HEK293 (cell line): ENCODE results near the gene IQGAP3.
"Not testable (repeated sequence)": the region's sequence is repeated elsewhere in the genome, so short reads cannot be mapped to it uniquely, and the experiment has no call there.

Source experiments
- CTCF ChIA-PET: fragments of 350-600 bp; formaldehyde crosslinking; extraction: SDS; loops from one replicate; lab custom pipeline; 2021; ENCODE audit warnings: antibody characterized with exemption; lab: Yijun Ruan, JAX
- POLR2A ChIA-PET: fragments of 300-600 bp; formaldehyde crosslinking; extraction: SDS; loops from one replicate; lab custom pipeline; 2020; ENCODE audit warnings: antibody characterized with exemption, inconsistent platforms; lab: Yijun Ruan, JAX
- H3K27ac ChIP-seq: fragments of 200-500 bp; sonication (Bioruptor generic); 2 replicates; pipeline ENCODE4 v1.5.1; 2014; ENCODE audit warnings: low read depth, low read length, control low read depth, inconsistent platforms; ENCODE audit errors: extremely low read depth
- H3K36me3 ChIP-seq, 2 experiments: fragments of 200-500 bp in 1 of 2; sonication (Bioruptor generic) in 1 of 2; 1 replicate in 1 of 2; 2 replicates in 1 of 2; pipeline ENCODE4 v1.5.1; 2014 to 2017; ENCODE audit warnings: inconsistent platforms in 2 of 2, low read length in 2 of 2; ENCODE audit not compliant: control insufficient read depth in 2 of 2, insufficient read depth in 1 of 2
- H3K4me1 ChIP-seq: fragments of 200-500 bp; sonication (Bioruptor generic); 2 replicates; pipeline ENCODE4 v1.5.1; 2014; ENCODE audit warnings: mild to moderate bottlenecking, low read length, inconsistent platforms; ENCODE audit not compliant: control insufficient read depth, insufficient read depth
- H3K4me3 ChIP-seq: 2 replicates; pipeline ENCODE4 v1.5.1; 2011; ENCODE audit warnings: low read depth, mild to moderate bottlenecking, control low read depth, low read length, moderate library complexity
- H3K9me3 ChIP-seq: fragments of 200-500 bp; sonication (Bioruptor generic); 2 replicates; pipeline ENCODE4 v1.5.1; 2014; ENCODE audit warnings: low read depth, low read length, inconsistent platforms; ENCODE audit not compliant: control insufficient read depth, insufficient read depth
- BCL11B ChIP-seq: fragments of 450-650 bp; formaldehyde crosslinking; IDR thresholded peaks from 2 replicates; pipeline ENCODE4 v1.5.1; 2016; ENCODE audit warnings: low read depth, missing biosample characterization, missing genetic modification characterization
- GLIS1 ChIP-seq: fragments of 450-650 bp; formaldehyde crosslinking; IDR thresholded peaks from 2 replicates; pipeline ENCODE4 v1.5.1; 2016; ENCODE audit warnings: missing biosample characterization, missing genetic modification characterization
- KLF17 ChIP-seq: fragments of 450-650 bp; formaldehyde crosslinking; IDR thresholded peaks from 2 replicates; pipeline ENCODE4 v1.5.1; 2016; ENCODE audit warnings: missing biosample characterization, missing genetic modification characterization
- MZF1 ChIP-seq: fragments of 450-650 bp; formaldehyde crosslinking; IDR thresholded peaks from 2 replicates; pipeline ENCODE4 v1.5.1; 2017; ENCODE audit warnings: missing biosample characterization, missing genetic modification characterization, borderline replicate concordance
- OVOL3 ChIP-seq: fragments of 450-650 bp; formaldehyde crosslinking; IDR thresholded peaks from 2 replicates; pipeline ENCODE4 v1.5.1; 2016; ENCODE audit warnings: missing biosample characterization, missing genetic modification characterization
- PATZ1 ChIP-seq: fragments of 450-650 bp; formaldehyde crosslinking; IDR thresholded peaks from 2 replicates; pipeline ENCODE4 v1.5.1; 2016; ENCODE audit warnings: missing biosample characterization, missing genetic modification characterization
- PRDM1 ChIP-seq: fragments of 450-650 bp; formaldehyde crosslinking; IDR thresholded peaks from 2 replicates; pipeline ENCODE4; 2016; ENCODE audit warnings: missing biosample characterization, missing genetic modification characterization
- SCRT2 ChIP-seq: fragments of 450-650 bp; formaldehyde crosslinking; IDR thresholded peaks from 2 replicates; pipeline ENCODE4 v1.5.1; 2016; ENCODE audit warnings: missing biosample characterization, missing genetic modification characterization
- ZBTB1 ChIP-seq: fragments of 450-650 bp; formaldehyde crosslinking; IDR thresholded peaks from 2 replicates; pipeline ENCODE4 v1.5.1; 2016; ENCODE audit warnings: missing biosample characterization, missing genetic modification characterization
- ZBTB17 ChIP-seq: fragments of 450-650 bp; formaldehyde crosslinking; IDR thresholded peaks from 2 replicates; pipeline ENCODE4 v1.5.1; 2016; ENCODE audit warnings: missing biosample characterization, missing genetic modification characterization
- ZBTB48 ChIP-seq: fragments of 450-650 bp; formaldehyde crosslinking; IDR thresholded peaks from 2 replicates; pipeline ENCODE4 v1.5.1; 2016; ENCODE audit warnings: missing biosample characterization, missing genetic modification characterization
- ZFHX2 ChIP-seq: fragments of 450-650 bp; formaldehyde crosslinking; conservative IDR thresholded peaks from 2 replicates; pipeline ENCODE4 v1.5.1; 2016; ENCODE audit warnings: missing biosample characterization, missing genetic modification characterization
- ZNF10 ChIP-seq: fragments of 450-650 bp; formaldehyde crosslinking; IDR thresholded peaks from 2 replicates; pipeline ENCODE4 v1.5.1; 2017; ENCODE audit warnings: missing biosample characterization, missing genetic modification characterization
- ZNF114 ChIP-seq: fragments of 450-650 bp; formaldehyde crosslinking; IDR thresholded peaks from 2 replicates; pipeline ENCODE4 v1.5.0; 2017; ENCODE audit warnings: missing biosample characterization, missing genetic modification characterization
- ZNF121 ChIP-seq: fragments of 450-650 bp; formaldehyde crosslinking; IDR thresholded peaks from 2 replicates; pipeline ENCODE4 v1.5.1; 2016; ENCODE audit warnings: missing biosample characterization, missing genetic modification characterization
- ZNF155 ChIP-seq: fragments of 450-650 bp; formaldehyde crosslinking; IDR thresholded peaks from 2 replicates; pipeline ENCODE4 v1.5.1; 2016; ENCODE audit warnings: missing biosample characterization, missing genetic modification characterization
- ZNF16 ChIP-seq: fragments of 450-650 bp; formaldehyde crosslinking; IDR thresholded peaks from 2 replicates; pipeline ENCODE4 v1.5.1; 2016; ENCODE audit warnings: low read depth, missing biosample characterization, missing genetic modification characterization
- ZNF169 ChIP-seq: fragments of 450-650 bp; formaldehyde crosslinking; IDR thresholded peaks from 2 replicates; pipeline ENCODE4 v1.5.1; 2016; ENCODE audit warnings: missing biosample characterization, missing genetic modification characterization
- ZNF23 ChIP-seq: fragments of 450-650 bp; formaldehyde crosslinking; IDR thresholded peaks from 2 replicates; pipeline ENCODE4 v1.5.1; 2016; ENCODE audit warnings: missing biosample characterization, missing genetic modification characterization, borderline replicate concordance
- ZNF266 ChIP-seq: fragments of 450-650 bp; formaldehyde crosslinking; IDR thresholded peaks from 2 replicates; pipeline ENCODE4 v1.5.1; 2016; ENCODE audit warnings: missing biosample characterization, missing genetic modification characterization, low read depth
- ZNF311 ChIP-seq: fragments of 450-650 bp; formaldehyde crosslinking; IDR thresholded peaks from 2 replicates; pipeline ENCODE4 v1.5.1; 2017; ENCODE audit warnings: missing biosample characterization, missing genetic modification characterization, borderline replicate concordance
- ZNF350 ChIP-seq: fragments of 450-650 bp; formaldehyde crosslinking; IDR thresholded peaks from 2 replicates; pipeline ENCODE4 v1.5.0; 2017; ENCODE audit warnings: missing biosample characterization, mild to moderate bottlenecking, missing genetic modification characterization
- ZNF366 ChIP-seq: fragments of 450-650 bp; formaldehyde crosslinking; conservative IDR thresholded peaks from 2 replicates; pipeline ENCODE4 v1.5.1; 2016; ENCODE audit warnings: missing biosample characterization, missing genetic modification characterization
- ZNF416 ChIP-seq: fragments of 450-650 bp; formaldehyde crosslinking; IDR thresholded peaks from 2 replicates; pipeline ENCODE4 v1.5.1; 2016; ENCODE audit warnings: missing biosample characterization, missing genetic modification characterization
- ZNF473 ChIP-seq: fragments of 450-650 bp; formaldehyde crosslinking; IDR thresholded peaks from 2 replicates; pipeline ENCODE4 v1.5.1; 2017; ENCODE audit warnings: missing biosample characterization, missing genetic modification characterization
- ZNF48 ChIP-seq: fragments of 450-650 bp; formaldehyde crosslinking; IDR thresholded peaks from 2 replicates; pipeline ENCODE4 v1.5.1; 2016; ENCODE audit warnings: missing biosample characterization, missing genetic modification characterization
- ZNF510 ChIP-seq: fragments of 450-650 bp; formaldehyde crosslinking; IDR thresholded peaks from 2 replicates; pipeline ENCODE4 v1.5.1; 2018; ENCODE audit warnings: mild to moderate bottlenecking, missing genetic modification characterization, missing biosample characterization; ENCODE audit not compliant: insufficient replicate concordance
- ZNF521 ChIP-seq: fragments of 450-650 bp; formaldehyde crosslinking; IDR thresholded peaks from 2 replicates; pipeline ENCODE4 v1.5.1; 2017; ENCODE audit warnings: missing biosample characterization, mild to moderate bottlenecking, missing genetic modification characterization
- ZNF548 ChIP-seq: fragments of 450-650 bp; formaldehyde crosslinking; IDR thresholded peaks from 2 replicates; pipeline ENCODE4 v1.5.1; 2016; ENCODE audit warnings: missing biosample characterization, missing genetic modification characterization
- ZNF561 ChIP-seq: fragments of 450-650 bp; IDR thresholded peaks from 2 replicates; pipeline ENCODE4 v1.5.1; 2018; ENCODE audit warnings: missing biosample characterization, missing genetic modification characterization, borderline replicate concordance
- ZNF624 ChIP-seq: fragments of 450-650 bp; formaldehyde crosslinking; IDR thresholded peaks from 2 replicates; pipeline ENCODE4 v1.5.1; 2017; ENCODE audit warnings: missing biosample characterization, missing genetic modification characterization
- ZNF626 ChIP-seq: fragments of 450-650 bp; sonication (Bioruptor Pico); formaldehyde crosslinking; IDR thresholded peaks from 2 replicates; pipeline ENCODE4 v1.5.1; 2018; ENCODE audit warnings: missing biosample characterization, missing genetic modification characterization, inconsistent platforms
- ZNF660 ChIP-seq: fragments of 450-650 bp; IDR thresholded peaks from 2 replicates; pipeline ENCODE4 v1.5.1; 2018; ENCODE audit warnings: missing biosample characterization, mild to moderate bottlenecking, missing genetic modification characterization
- ZNF677 ChIP-seq: fragments of 450-650 bp; IDR thresholded peaks from 2 replicates; pipeline ENCODE4 v1.5.0; 2018; ENCODE audit warnings: missing biosample characterization, mild to moderate bottlenecking, missing genetic modification characterization, moderate library complexity
- ZNF777 ChIP-seq: fragments of 450-650 bp; formaldehyde crosslinking; IDR thresholded peaks from 2 replicates; pipeline ENCODE4 v1.5.1; 2017; ENCODE audit warnings: missing biosample characterization, missing genetic modification characterization, borderline replicate concordance
- TF ChIP-seq, protein P1 (sequence below): fragments of 450-650 bp; formaldehyde crosslinking; IDR thresholded peaks from 2 replicates; pipeline ENCODE4 v1.5.1; 2016; ENCODE audit warnings: missing biosample characterization, missing genetic modification characterization
- TF ChIP-seq, protein P2 (sequence below): fragments of 450-650 bp; formaldehyde crosslinking; IDR thresholded peaks from 2 replicates; pipeline ENCODE4 v1.5.1; 2016; ENCODE audit warnings: missing biosample characterization, missing genetic modification characterization

The IQGAP3 gene

DNA sequence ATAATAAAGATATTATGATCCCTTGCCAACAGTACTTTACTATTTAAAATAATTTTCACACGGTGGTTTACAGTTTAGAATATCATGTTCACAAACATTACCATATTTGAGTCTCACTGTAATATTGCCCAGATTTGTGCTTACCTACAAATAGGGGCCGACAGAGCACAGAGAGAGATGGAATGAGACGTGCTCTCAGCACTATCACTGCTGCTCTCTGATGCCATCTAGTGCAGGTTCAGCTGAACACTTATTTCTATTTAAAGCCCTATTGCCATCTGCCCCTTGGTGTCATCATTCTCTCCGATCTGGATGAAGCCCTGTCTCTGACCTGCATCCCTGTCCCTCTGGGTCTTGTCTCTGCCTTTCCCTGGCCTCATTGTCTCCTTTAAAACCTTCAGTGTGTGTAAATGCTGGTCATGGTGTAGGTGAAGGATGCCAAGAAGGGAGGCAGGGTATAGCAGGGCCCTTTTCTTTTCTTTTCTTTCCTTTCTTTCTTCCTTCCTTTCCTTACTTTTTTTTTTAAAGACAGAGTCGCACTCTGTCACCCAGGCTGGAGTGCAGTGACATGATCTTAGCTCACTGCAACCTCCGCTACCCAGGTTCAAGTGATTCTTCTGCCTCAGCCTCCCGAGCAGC is 35.8 kb upstream of the IQGAP3 start (continued):
- TF ChIP-seq ZBTB1 (tag by site-specific recombination) (no peak), MZF1 (tag by site-specific recombination) (no peak), ZNF777 (tag by site-specific recombination) (no peak), GLIS1 (no peak), ZNF266 (tag by site-specific recombination) (no peak), ZNF48 (tag by site-specific recombination) (no peak), ZNF561 (tag by site-specific recombination) (peak; percentile 67; the same call in 1 of the 2 replicates), ZNF473 (no peak), PATZ1 (tag by site-specific recombination) (no peak), ZNF350 (tag by site-specific recombination) (no peak), ZNF16 (tag by site-specific recombination) (no peak), ZNF366 (peak; percentile 78), BCL11B (tag by site-specific recombination) (no peak), ZNF155 (tag by site-specific recombination) (no peak), ZNF416 (tag by site-specific recombination) (no peak), PRDM1 (peak; percentile 86; the same call in 1 of the 2 replicates), ZNF510 (no peak), SCRT2 (tag by site-specific recombination) (no peak), ZNF521 (tag by site-specific recombination) (no peak), ZNF626 (tag by site-specific recombination) (no peak), ZNF10 (no peak), ZNF677 (tag by site-specific recombination) (no peak), KLF17 (no peak), ZNF114 (tag by site-specific recombination) (no peak), ZNF548 (no peak), ZNF121 (tag by site-specific recombination) (no peak), ZNF624 (tag by site-specific recombination) (no peak), ZNF23 (tag by site-specific recombination) (no peak), ZNF660 (tag by site-specific recombination) (peak; percentile 75), ZFHX2 (tag by site-specific recombination) (no peak), ZNF169 (tag by site-specific recombination) (no peak), ZBTB17 (tag by site-specific recombination) (peak; percentile 88), ZNF311 (no peak), OVOL3 (tag by site-specific recombination) (no peak), ZBTB48 (tag by site-specific recombination) (no peak; the same call in 1 of the 2 replicates)
- TF ChIP-seq, protein P1, sequence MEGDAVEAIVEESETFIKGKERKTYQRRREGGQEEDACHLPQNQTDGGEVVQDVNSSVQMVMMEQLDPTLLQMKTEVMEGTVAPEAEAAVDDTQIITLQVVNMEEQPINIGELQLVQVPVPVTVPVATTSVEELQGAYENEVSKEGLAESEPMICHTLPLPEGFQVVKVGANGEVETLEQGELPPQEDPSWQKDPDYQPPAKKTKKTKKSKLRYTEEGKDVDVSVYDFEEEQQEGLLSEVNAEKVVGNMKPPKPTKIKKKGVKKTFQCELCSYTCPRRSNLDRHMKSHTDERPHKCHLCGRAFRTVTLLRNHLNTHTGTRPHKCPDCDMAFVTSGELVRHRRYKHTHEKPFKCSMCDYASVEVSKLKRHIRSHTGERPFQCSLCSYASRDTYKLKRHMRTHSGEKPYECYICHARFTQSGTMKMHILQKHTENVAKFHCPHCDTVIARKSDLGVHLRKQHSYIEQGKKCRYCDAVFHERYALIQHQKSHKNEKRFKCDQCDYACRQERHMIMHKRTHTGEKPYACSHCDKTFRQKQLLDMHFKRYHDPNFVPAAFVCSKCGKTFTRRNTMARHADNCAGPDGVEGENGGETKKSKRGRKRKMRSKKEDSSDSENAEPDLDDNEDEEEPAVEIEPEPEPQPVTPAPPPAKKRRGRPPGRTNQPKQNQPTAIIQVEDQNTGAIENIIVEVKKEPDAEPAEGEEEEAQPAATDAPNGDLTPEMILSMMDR (tag by site-specific recombination), result peak; percentile 85
- TF ChIP-seq, protein P2, sequence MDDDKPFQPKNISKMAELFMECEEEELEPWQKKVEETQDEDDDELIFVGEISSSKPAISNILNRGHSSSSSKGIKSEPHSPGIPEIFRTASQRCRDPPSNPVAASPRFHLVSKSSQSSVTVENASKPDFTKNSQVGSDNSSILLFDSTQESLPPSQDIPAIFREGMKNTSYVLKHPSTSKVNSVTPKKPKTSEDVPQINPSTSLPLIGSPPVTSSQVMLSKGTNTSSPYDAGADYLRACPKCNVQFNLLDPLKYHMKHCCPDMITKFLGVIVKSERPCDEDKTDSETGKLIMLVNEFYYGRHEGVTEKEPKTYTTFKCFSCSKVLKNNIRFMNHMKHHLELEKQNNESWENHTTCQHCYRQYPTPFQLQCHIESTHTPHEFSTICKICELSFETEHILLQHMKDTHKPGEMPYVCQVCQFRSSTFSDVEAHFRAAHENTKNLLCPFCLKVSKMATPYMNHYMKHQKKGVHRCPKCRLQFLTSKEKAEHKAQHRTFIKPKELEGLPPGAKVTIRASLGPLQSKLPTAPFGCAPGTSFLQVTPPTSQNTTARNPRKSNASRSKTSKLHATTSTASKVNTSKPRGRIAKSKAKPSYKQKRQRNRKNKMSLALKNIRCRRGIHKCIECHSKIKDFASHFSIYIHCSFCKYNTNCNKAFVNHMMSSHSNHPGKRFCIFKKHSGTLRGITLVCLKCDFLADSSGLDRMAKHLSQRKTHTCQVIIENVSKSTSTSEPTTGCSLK, result no peak

DNA sequence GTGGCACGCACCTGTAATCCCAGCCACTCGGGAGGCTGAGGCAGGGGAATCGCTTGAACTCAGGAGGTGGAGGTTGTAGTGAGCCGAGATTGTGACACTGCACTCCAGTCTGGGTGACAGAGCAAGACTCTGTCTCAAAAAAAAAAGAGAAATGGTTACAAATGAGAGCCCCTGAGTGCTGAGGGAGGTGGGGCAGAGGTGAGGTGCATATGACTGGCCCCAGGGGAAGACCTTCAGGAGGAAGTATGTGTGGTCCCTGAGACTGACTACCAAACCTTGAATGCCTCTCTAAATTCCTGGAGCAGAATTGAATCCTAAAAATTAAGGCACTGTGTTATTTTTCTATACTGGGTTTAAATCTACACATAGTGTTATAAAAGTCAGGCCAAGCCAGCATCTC is 35.0 kb upstream of the IQGAP3 start:
- H3K36me3 ChIP-seq, CTCF ChIA-PET, H3K9me3 ChIP-seq, H3K4me3 ChIP-seq, POLR2A ChIA-PET, H3K4me1 ChIP-seq, H3K27ac ChIP-seq: not testable (repeated sequence)
